ENCODE results near the gene TMEM266.

- TF ChIP-seq, protein P1, sequence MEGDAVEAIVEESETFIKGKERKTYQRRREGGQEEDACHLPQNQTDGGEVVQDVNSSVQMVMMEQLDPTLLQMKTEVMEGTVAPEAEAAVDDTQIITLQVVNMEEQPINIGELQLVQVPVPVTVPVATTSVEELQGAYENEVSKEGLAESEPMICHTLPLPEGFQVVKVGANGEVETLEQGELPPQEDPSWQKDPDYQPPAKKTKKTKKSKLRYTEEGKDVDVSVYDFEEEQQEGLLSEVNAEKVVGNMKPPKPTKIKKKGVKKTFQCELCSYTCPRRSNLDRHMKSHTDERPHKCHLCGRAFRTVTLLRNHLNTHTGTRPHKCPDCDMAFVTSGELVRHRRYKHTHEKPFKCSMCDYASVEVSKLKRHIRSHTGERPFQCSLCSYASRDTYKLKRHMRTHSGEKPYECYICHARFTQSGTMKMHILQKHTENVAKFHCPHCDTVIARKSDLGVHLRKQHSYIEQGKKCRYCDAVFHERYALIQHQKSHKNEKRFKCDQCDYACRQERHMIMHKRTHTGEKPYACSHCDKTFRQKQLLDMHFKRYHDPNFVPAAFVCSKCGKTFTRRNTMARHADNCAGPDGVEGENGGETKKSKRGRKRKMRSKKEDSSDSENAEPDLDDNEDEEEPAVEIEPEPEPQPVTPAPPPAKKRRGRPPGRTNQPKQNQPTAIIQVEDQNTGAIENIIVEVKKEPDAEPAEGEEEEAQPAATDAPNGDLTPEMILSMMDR (IDR thresholded peaks at IDR 0.05; ENCODE audit: insufficient read depth, low read length, poor library complexity, severe bottlenecking), result no peak
- TF ChIP-seq EZH2phosphoT487 (conservative IDR thresholded peaks at IDR 0.05; ENCODE audit: low read length), result no peak
These were observed 143.7 kb downstream of the TMEM266 start for GRCh38 chr15:76203346-76204108.
